DMS79 (cell line): ENCODE measurements around the gene HOATZ.

Experiments used
- DNase-seq: peaks from one replicate; lab custom pipeline; 2025; lab: John Stamatoyannopoulos, UW

The HOATZ gene

GRCh38 chr11:111522426-111522825 is 7.8 kb downstream of the HOATZ start:
- no peak for DNase-seq

- DNase-seq, result no peak
Observed at GRCh38 chr11:111523343-111523742, 8.8 kb downstream of the HOATZ start.

- no peak for DNase-seq
Observed at GRCh38 chr11:111524056-111524455, 9.5 kb downstream of the HOATZ start.

GRCh38 chr11:111525456-111525855 is 10.9 kb downstream of the HOATZ start:
- no peak for DNase-seq

- DNase-seq, result no peak
Observed at GRCh38 chr11:111526501-111526900, 11.9 kb downstream of the HOATZ start.

- DNase-seq, result no peak
Observed at GRCh38 chr11:111527279-111527678, 12.7 kb downstream of the HOATZ start.

- DNase-seq, result no peak
Observed at GRCh38 chr11:111528557-111528956, 14.0 kb downstream of the HOATZ start.

GRCh38 chr11:111530091-111530490 is 15.5 kb downstream of the HOATZ start:
- no peak for DNase-seq

- DNase-seq, result no peak
Observed at GRCh38 chr11:111531136-111531535, 16.6 kb downstream of the HOATZ start.

- DNase-seq, result no peak
Observed at GRCh38 chr11:111531687-111532364, 17.2 kb downstream of the HOATZ start.

GRCh38 chr11:111532365-111532709 is 17.8 kb downstream of the HOATZ start:
- no peak for DNase-seq

- no peak for DNase-seq
Observed at GRCh38 chr11:111535281-111535680, 20.7 kb downstream of the HOATZ start.

GRCh38 chr11:111537336-111537860 is 22.8 kb downstream of the HOATZ start:
- DNase-seq, result no peak

- DNase-seq, result no peak
Observed at GRCh38 chr11:111538407-111539114, 24.0 kb downstream of the HOATZ start.

GRCh38 chr11:111539426-111540113 is 25.0 kb downstream of the HOATZ start:
- no peak for DNase-seq

GRCh38 chr11:111540114-111540936 is 25.7 kb downstream of the HOATZ start, which contains the start of gene LAYN:
LAYN (plus strand) TSS chr11:111540720; CDS start chr11:111540844, 124 bp downstream.
- peak; percentile 29 for DNase-seq

GRCh38 chr11:111540937-111541253 is 26.3 kb downstream of the HOATZ start:
- peak; percentile 24 for DNase-seq

GRCh38 chr11:111541254-111542061 is 26.9 kb downstream of the HOATZ start:
- DNase-seq, result no peak

- DNase-seq, result no peak
Observed at GRCh38 chr11:111542606-111543275, 28.2 kb downstream of the HOATZ start.

GRCh38 chr11:111548525-111548924 is 33.9 kb downstream of the HOATZ start:
- DNase-seq, result no peak
